HG02610 (cell line): Measurements from ENCODE around the gene SLC25A25.
"Not testable (repeated sequence)": the region's sequence is repeated elsewhere in the genome, so short reads cannot be mapped to it uniquely, and the experiment has no call there.

Experiments used
- ATAC-seq: cut with Tn5 transposase; IDR thresholded peaks from one replicate; pipeline ENCODE4 v1.9.1; 2021; ENCODE audit warnings: mild to moderate bottlenecking, moderate library complexity; ENCODE audit not compliant: unreplicated experiment

SLC25A25 gene

GRCh38 chr9:128067645-128068385 lies at the start of gene SLC25A25:
TSS of gene SLC25A25 (plus strand) at chr9:128068232. CDS start at chr9:128068320, 88 bp downstream.
- peak; percentile 69 for ATAC-seq

GRCh38 chr9:128020692-128021091 lies 47.3 kb upstream of the SLC25A25 start:
- no peak for ATAC-seq

GRCh38 chr9:128021098-128021497 lies 46.9 kb upstream of the SLC25A25 start:
- ATAC-seq: no peak

GRCh38 chr9:128022886-128023285 lies 45.1 kb upstream of the SLC25A25 start:
- ATAC-seq: no peak

GRCh38 chr9:128023671-128024070 lies 44.4 kb upstream of the SLC25A25 start:
- ATAC-seq: not testable (repeated sequence)

GRCh38 chr9:128024761-128025308 lies 43.2 kb upstream of the SLC25A25 start:
- no peak for ATAC-seq

GRCh38 chr9:128025736-128026135 lies 42.3 kb upstream of the SLC25A25 start:
- no peak for ATAC-seq

GRCh38 chr9:128026255-128026772 lies 41.7 kb upstream of the SLC25A25 start:
- peak; percentile 39 for ATAC-seq

GRCh38 chr9:128026773-128027541 lies 41.1 kb upstream of the SLC25A25 start:
- ATAC-seq: peak; percentile 14

- ATAC-seq: no peak
Observed at GRCh38 chr9:128027705-128028104, 40.3 kb upstream of the SLC25A25 start.

- ATAC-seq: no peak
Observed at GRCh38 chr9:128033609-128034008, 34.4 kb upstream of the SLC25A25 start.

- no peak for ATAC-seq
Observed at GRCh38 chr9:128034821-128035652, 33.0 kb upstream of the SLC25A25 start.

- ATAC-seq: not testable (repeated sequence)
Observed at GRCh38 chr9:128036522-128036921, 31.5 kb upstream of the SLC25A25 start.

GRCh38 chr9:128040783-128041182 lies 27.2 kb upstream of the SLC25A25 start:
- not testable (repeated sequence) for ATAC-seq

- no peak for ATAC-seq
Observed at GRCh38 chr9:128042043-128042442, 26.0 kb upstream of the SLC25A25 start.

- ATAC-seq: no peak
Observed at GRCh38 chr9:128043467-128043868, 24.6 kb upstream of the SLC25A25 start.

GRCh38 chr9:128045409-128045808 lies 22.6 kb upstream of the SLC25A25 start:
- not testable (repeated sequence) for ATAC-seq

GRCh38 chr9:128045831-128046230 lies 22.2 kb upstream of the SLC25A25 start:
- no peak for ATAC-seq

GRCh38 chr9:128047231-128047630 lies 20.8 kb upstream of the SLC25A25 start:
- ATAC-seq: no peak

- no peak for ATAC-seq
Observed at GRCh38 chr9:128048663-128049062, 19.4 kb upstream of the SLC25A25 start.

- ATAC-seq: no peak
Observed at GRCh38 chr9:128049843-128050242, 18.2 kb upstream of the SLC25A25 start.
